HG03025 (cell line): ENCODE results near the gene UNC5B.
"Not testable (repeated sequence)": the region's sequence is repeated elsewhere in the genome, so short reads cannot be mapped to it uniquely, and the experiment has no call there.

Experiments used
- ATAC-seq: cut with Tn5 transposase; IDR thresholded peaks from one replicate; pipeline ENCODE4 v1.9.1; 2021; ENCODE audit warnings: mild to moderate bottlenecking, moderate library complexity; ENCODE audit not compliant: unreplicated experiment, low FRiP score

UNC5B gene

GRCh38 chr10:71293446-71294084 is 81.2 kb downstream of the UNC5B start:
- ATAC-seq = no peak

GRCh38 chr10:71294091-71294561 is 81.8 kb downstream of the UNC5B start:
- no peak for ATAC-seq

GRCh38 chr10:71294856-71295255 is 82.5 kb downstream of the UNC5B start:
- no peak for ATAC-seq

- ATAC-seq = no peak
Observed at GRCh38 chr10:71295641-71296040, 83.3 kb downstream of the UNC5B start.

GRCh38 chr10:71296086-71296485 is 83.7 kb downstream of the UNC5B start:
- no peak for ATAC-seq

- not testable (repeated sequence) for ATAC-seq
Observed at GRCh38 chr10:71296811-71297210, 84.4 kb downstream of the UNC5B start.

GRCh38 chr10:71297343-71297742 is 85.0 kb downstream of the UNC5B start:
- no peak for ATAC-seq

GRCh38 chr10:71299071-71299785 is 86.9 kb downstream of the UNC5B start:
- ATAC-seq = no peak

GRCh38 chr10:71300555-71301370 is 88.4 kb downstream of the UNC5B start:
- no peak for ATAC-seq

GRCh38 chr10:71301371-71301916 is 89.1 kb downstream of the UNC5B start:
- no peak for ATAC-seq

GRCh38 chr10:71302451-71302850 is 90.1 kb downstream of the UNC5B start:
- no peak for ATAC-seq

- ATAC-seq = no peak
Observed at GRCh38 chr10:71302874-71303568, 90.7 kb downstream of the UNC5B start.

GRCh38 chr10:71303569-71303907 is 91.2 kb downstream of the UNC5B start:
- ATAC-seq = no peak

- ATAC-seq = no peak
Observed at GRCh38 chr10:71304914-71305313, 92.5 kb downstream of the UNC5B start.

GRCh38 chr10:71306979-71307378 is 94.6 kb downstream of the UNC5B start:
- ATAC-seq = no peak

- ATAC-seq = no peak
Observed at GRCh38 chr10:71307469-71308085, 95.2 kb downstream of the UNC5B start.

- no peak for ATAC-seq
Observed at GRCh38 chr10:71308244-71308643, 95.9 kb downstream of the UNC5B start.

- ATAC-seq = no peak
Observed at GRCh38 chr10:71308985-71309384, 96.6 kb downstream of the UNC5B start.

GRCh38 chr10:71309919-71310318 is 97.5 kb downstream of the UNC5B start:
- ATAC-seq = no peak

- ATAC-seq = no peak
Observed at GRCh38 chr10:71312220-71312619, 99.8 kb downstream of the UNC5B start.
